RWPE1 (cell line): ENCODE measurements around the gene LRRC72.

Experiments used
- CTCF ChIA-PET: fragments of 350-600 bp; sonication (Branson Sonifier 250); formaldehyde crosslinking; extraction: SDS; loops from one replicate; lab custom pipeline; 2021; lab: Yijun Ruan, JAX
- POLR2A ChIA-PET: fragments of 400-600 bp; formaldehyde crosslinking; extraction: SDS; loops from one replicate; lab custom pipeline; 2020; ENCODE audit warnings: antibody characterized with exemption; ENCODE audit not compliant: low non-redundant PET; lab: Yijun Ruan, JAX
- DNase-seq: peaks from one replicate; pipeline ENCODE4 v3.0.0; 2012; ENCODE audit warnings: low spot score
- H3K27ac ChIP-seq: fragments of 450-650 bp; 2 replicates; pipeline ENCODE4 v1.5.1; 2017
- CTCF ChIP-seq: fragments of 450-650 bp; conservative IDR thresholded peaks from 2 replicates; pipeline ENCODE4 v1.5.1; 2017; ENCODE audit warnings: low read depth, mild to moderate bottlenecking

The LRRC72 gene

GRCh38 chr7:16585540-16585939 lies 58.9 kb downstream of the LRRC72 start:
- POLR2A ChIA-PET: no interaction called here
- H3K27ac ChIP-seq: no peak overlapping the region
- no peak for TF ChIP-seq CTCF
- no peak for DNase-seq
- CTCF ChIA-PET: no interaction called here

GRCh38 chr7:16586081-16586874 lies 59.7 kb downstream of the LRRC72 start:
- ChIA-PET POLR2A (no interaction called here), CTCF (no interaction called here)
- no peak for DNase-seq
- H3K27ac ChIP-seq: no peak overlapping the region
- no peak for TF ChIP-seq CTCF

GRCh38 chr7:16587129-16587528 lies 60.5 kb downstream of the LRRC72 start:
- CTCF ChIA-PET: no interaction called here

GRCh38 chr7:16587790-16588189 lies 61.2 kb downstream of the LRRC72 start:
- ChIA-PET CTCF (no interaction called here), POLR2A (no interaction called here)

More at GRCh38 chr7:16587129-16587528, 60.5 kb downstream of the LRRC72 start:
- no peak for TF ChIP-seq CTCF
- no peak overlapping the region for H3K27ac ChIP-seq
- POLR2A ChIA-PET: no interaction called here
- DNase-seq: no peak

GRCh38 chr7:16589881-16590280 lies 63.3 kb downstream of the LRRC72 start:
- ChIA-PET CTCF (no interaction called here), POLR2A (no interaction called here)
- no peak for DNase-seq
- no peak overlapping the region for H3K27ac ChIP-seq
- no peak for TF ChIP-seq CTCF

More at GRCh38 chr7:16587790-16588189, 61.2 kb downstream of the LRRC72 start:
- no peak for DNase-seq
- TF ChIP-seq CTCF: no peak
- no peak overlapping the region for H3K27ac ChIP-seq

- CTCF ChIA-PET: no interaction called here
- POLR2A ChIA-PET: no interaction called here
- no peak overlapping the region for H3K27ac ChIP-seq
Observed at GRCh38 chr7:16590424-16590823, 63.8 kb downstream of the LRRC72 start.

More at GRCh38 chr7:16590424-16590823, 63.8 kb downstream of the LRRC72 start:
- no peak for DNase-seq
- no peak for TF ChIP-seq CTCF
